K562 (cell line): Measurements from ENCODE around the gene KRT72. TPM values are rescaled to one million over a fixed set of nuclear protein-coding genes. Genes with fewer than 3 reads are reported as not detected.

ENCODE experiments used
- ATAC-seq: fragments of 200-7000 bp; cut with Tn5 transposase; 3 replicates; pipeline ENCODE4 v1.9.1; 2020; ENCODE audit warnings: moderate library complexity
- BruUV-seq: library from RNA; stranded (reverse); fragments of 400-500 nt; replicated peaks from 2 replicates; lab custom pipeline; 2021; lab: Mats Ljungman, UMichigan
- CTCF ChIA-PET: fragments of 300-600 bp; formaldehyde crosslinking; extraction: SDS; loops from one replicate; lab custom pipeline; 2021; ENCODE audit warnings: low intra/inter-chr PET ratio; lab: Yijun Ruan, JAX
- POLR2A ChIA-PET: fragments of 300-600, 350-650 bp; sonication (Branson Sonifier 250); formaldehyde crosslinking; extraction: SDS; loops from one replicate; lab custom pipeline; 2021; ENCODE audit warnings: antibody characterized with exemption, inconsistent platforms; lab: Yijun Ruan, JAX
- DNase-seq, 4 experiments: peaks; one replicate each; pipeline versions ENCODE4 v3.0.0 to v3.0.0-alpha.2; 2011 to 2018; ENCODE audit warnings: low spot score in 3 of 4, mixed read lengths in 3 of 4; ENCODE audit errors: extremely low read depth in 1 of 4
- FAIRE-seq: peaks from 2 replicates; lab custom pipeline; 2011; peaks lifted over from hg19 to GRCh38; lab: Jason Lieb, UNC
- H2AFZ ChIP-seq: 2 replicates; pipeline ENCODE4 v1.6.0; 2011; ENCODE audit warnings: low read depth, low read length, control low read depth, inconsistent platforms
- H3K27ac ChIP-seq: fragments of 200-600 bp; 3 replicates; pipeline ENCODE4 v1.8.0; 2011; ENCODE audit warnings: low read depth, mild to moderate bottlenecking, control low read depth, inconsistent platforms, low read length, moderate library complexity, mixed read lengths; ENCODE audit errors: extremely low read depth
- H3K27me3 ChIP-seq, 2 experiments: fragments of 300-600 bp in 1 of 2; 2 replicates in 1 of 2; 3 replicates in 1 of 2; pipeline versions ENCODE4 v1.6.0 to v1.8.0; 2011; ENCODE audit warnings: inconsistent platforms in 2 of 2, low read length in 2 of 2, mild to moderate bottlenecking in 1 of 2, mixed read lengths in 1 of 2, moderate library complexity in 1 of 2; ENCODE audit not compliant: control insufficient read depth in 2 of 2, insufficient read depth in 2 of 2
- H3K36me3 ChIP-seq: fragments of 300-600 bp; 3 replicates; pipeline ENCODE4 v1.8.0; 2011; ENCODE audit warnings: mild to moderate bottlenecking, low read length, inconsistent platforms; ENCODE audit not compliant: control insufficient read depth, insufficient read depth
- H3K4me1 ChIP-seq, 2 experiments: fragments of 200-600 bp in 1 of 2; replicated peaks in 1 of 2; 2 replicates in 1 of 2; 3 replicates in 1 of 2; pipeline versions ENCODE4 v1.5.1 to v1.8.0; 2011; ENCODE audit warnings: inconsistent platforms in 2 of 2, low read length in 2 of 2, mild to moderate bottlenecking in 1 of 2, mixed read lengths in 1 of 2, moderate library complexity in 1 of 2; ENCODE audit not compliant: control insufficient read depth in 2 of 2, insufficient read depth in 2 of 2
- H3K4me2 ChIP-seq: 2 replicates; pipeline ENCODE4 v1.6.1; 2011; ENCODE audit warnings: low read length, control low read depth, inconsistent platforms, mixed read lengths; ENCODE audit not compliant: insufficient read depth
- H3K4me3 ChIP-seq: fragments of 200-600 bp; sonication (generic), shearing (Covaris generic); 2 replicates; pipeline ENCODE4 v1.5.1; 2016; ENCODE audit warnings: control low read depth, inconsistent platforms
- H3K79me2 ChIP-seq: fragments of 200-600 bp; 3 replicates; pipeline ENCODE4 v1.8.0; 2011; ENCODE audit warnings: low read length, inconsistent platforms; ENCODE audit not compliant: control insufficient read depth, insufficient read depth
- H3K9ac ChIP-seq, 2 experiments: 2 replicates each; pipeline versions ENCODE4 v1.6.0 to v1.6.1; 2011; ENCODE audit warnings: low read depth in 2 of 2, low read length in 2 of 2, control low read depth in 1 of 2, inconsistent platforms in 1 of 2, mild to moderate bottlenecking in 1 of 2, mixed read lengths in 1 of 2; ENCODE audit not compliant: insufficient read depth in 1 of 2
- H3K9me1 ChIP-seq: one replicate; pipeline ENCODE4 v1.6.0; 2011; ENCODE audit warnings: inconsistent platforms, mild to moderate bottlenecking, low read length, moderate library complexity; ENCODE audit not compliant: control insufficient read depth, insufficient read depth
- H3K9me3 ChIP-seq: replicated peaks from 2 replicates; pipeline ENCODE4 v1.5.1; 2011; ENCODE audit warnings: low read depth, low read length, inconsistent platforms; ENCODE audit not compliant: control insufficient read depth, insufficient read depth
- H4K20me1 ChIP-seq: replicated peaks from 2 replicates; pipeline ENCODE4 v1.6.1; 2011; ENCODE audit warnings: low read length, inconsistent platforms, mixed read lengths; ENCODE audit not compliant: control insufficient read depth, insufficient read depth
- HDGF ChIP-seq: fragments of 450-650 bp; IDR thresholded peaks from 2 replicates; pipeline ENCODE4 v1.6.1; 2016
- PTRF ChIP-seq: fragments of 450-650 bp; IDR thresholded peaks from 2 replicates; pipeline ENCODE4 v1.6.1; 2016; ENCODE audit warnings: mild to moderate bottlenecking, missing genetic modification characterization, missing compliant biosample characterization
- THAP12 ChIP-seq: fragments of 250-450 bp; sonication (Bioruptor Pico); IDR thresholded peaks from 2 replicates; pipeline ENCODE4 v1.9.0; 2021; ENCODE audit warnings: mild to moderate bottlenecking, inconsistent platforms
- WGBS: fragments of 100-300 bp; shearing (Covaris generic); methylation state at CpG from one replicate; pipeline ENCODE4 v1.1.6; 2016; ENCODE audit warnings: low coverage, mixed read lengths; ENCODE audit not compliant: insufficient coverage; ENCODE audit errors: missing lambda C conversion rate; 5-methylcytosine and 5-hydroxymethylcytosine counted together
- in situ Hi-C: fragments of 300-500 bp; cut with MboI; formaldehyde crosslinking; loops from 4 replicates; pipeline ENCODE4 v1.15.0; 2018; ENCODE audit warnings: inconsistent platforms, mixed read lengths
- intact Hi-C: fragments of 100-400 bp; cut with micrococcal nuclease; formaldehyde crosslinking; loops from 2 replicates; pipeline ENCODE4 v1.14.2; 2022
- polyA plus RNA-seq, 8 experiments: library from polyadenylated mRNA; depleted of rRNA in 4 of 8; stranded (reverse) in 5 of 8; unstranded in 3 of 8; fragments of >200 nt; fragmentation: Nextera tagmentation in 2 of 8; fragmentation: Illumina TruSeq in 1 of 8; extraction: Ambion mirVana in 2 of 8; extraction: Trizol in 1 of 8; gene quantifications; 2 replicates each; pipeline versions ENCODE4 v1.2.1 to v1.2.3, GENCODE V29; 2011 to 2014; ENCODE audit warnings: inconsistent platforms in 1 of 8, missing spikeins in 1 of 8
- total RNA-seq, 7 experiments: library from RNA; depleted of rRNA in 6 of 7; stranded (reverse); fragments of >200 nt in 6 of 7; fragmentation: Illumina TruSeq in 2 of 7; extraction: Trizol in 2 of 7; gene quantifications; 2 replicates each; pipeline versions ENCODE4 v1.2.1 to v1.2.3, GENCODE V29; 2011 to 2021; ENCODE audit warnings: low replicate concordance in 1 of 7

KRT72 gene
- total and polyA plus RNA-seq, 9 of the 15 experiments (the other 6 are each of a cell fraction or from before 2014, with no cell fraction given), result not detected

- FAIRE-seq, result no peak
- peaks cover 8% of the 10 kb centered on the region for H4K20me1 ChIP-seq
- no peak for TF ChIP-seq PTRF
- H3K4me2 ChIP-seq, result no peak overlapping the region
- no peaks in the 10 kb centered on the region for H3K9me3 ChIP-seq
- no peaks in the 10 kb centered on the region for H3K9me1 ChIP-seq
- no peak for ATAC-seq
- no peak overlapping the region for H3K9ac ChIP-seq
- no peak for DNase-seq
- H3K79me2 ChIP-seq, result no peaks in the 10 kb centered on the region
- in situ Hi-C loops, result no loop called here
- no peak overlapping the region for H3K4me3 ChIP-seq
- no peak overlapping the region for H2AFZ ChIP-seq
- CTCF ChIA-PET, result interaction anchor here (0.6 kb wide), 1 partner anchor 296 kb away, joined by 3 read pairs; no protein-coding TSS in a partner anchor
- peaks cover 34 to 57% of the 10 kb centered on the region in 2 experiments; a peak in 4 of 5 replicates for H3K27me3 ChIP-seq
- 0% methylated on average over 3 of the region's 3 CpGs for WGBS
- BruUV-seq, result no TSS peak
- H3K4me1 ChIP-seq, result peaks cover 0 to under 1% of the 10 kb centered on the region in 2 experiments; a peak in 1 of 5 replicates
- H3K27ac ChIP-seq, result no peak overlapping the region
- intact Hi-C loops, result no loop called here
- H3K36me3 ChIP-seq, result no peaks in the 10 kb centered on the region
- POLR2A ChIA-PET, result interaction anchor here (0.6 to 1.1 kb wide), 2 partner anchors 295 to 298 kb away, joined by 3 read pairs; no protein-coding TSS in a partner anchor
Observed at GRCh38 chr12:52578469-52578868, 22.8 kb downstream of the KRT72 start.

- H3K27ac ChIP-seq, result no peak overlapping the region
- in situ Hi-C loops, result no loop called here
- BruUV-seq, result no TSS peak
- peaks cover 0 to 3% of the 10 kb centered on the region in 2 experiments; a peak in 1 of 5 replicates for H3K4me1 ChIP-seq
- FAIRE-seq (no peak), ATAC-seq (no peak), DNase-seq (no peak)
- no peaks in the 10 kb centered on the region for H3K9me1 ChIP-seq
- H3K4me3 ChIP-seq, result no peak overlapping the region
- peaks cover 8% of the 10 kb centered on the region; the same call in 1 of the 2 replicates for H4K20me1 ChIP-seq
- CTCF ChIA-PET, result no interaction called here
- intact Hi-C loops, result no loop called here
- H3K36me3 ChIP-seq, result no peaks in the 10 kb centered on the region
- H3K4me2 ChIP-seq, result no peak overlapping the region
- H3K27me3 ChIP-seq, result peaks cover 43 to 68% of the 10 kb centered on the region in 2 experiments
- no peak overlapping the region for H3K9ac ChIP-seq
- H3K79me2 ChIP-seq, result no peaks in the 10 kb centered on the region
- WGBS, result 4% methylated on average over 8 of the region's 8 CpGs
- H3K9me3 ChIP-seq, result no peaks in the 10 kb centered on the region
- no peak overlapping the region for H2AFZ ChIP-seq
- POLR2A ChIA-PET, result no interaction called here
- TF ChIP-seq HDGF, result no peak
- no peak for TF ChIP-seq THAP12 (CRISPR knock-in tag)
Observed at GRCh38 chr12:52577316-52577715, 23.9 kb downstream of the KRT72 start.
